Left kidney (tissue), 2 donors: Measurements from ENCODE around the gene LCP1. TPM values are rescaled to one million over a fixed set of nuclear protein-coding genes. Genes with fewer than 3 reads are reported as not detected.
"Not testable (repeated sequence)": the region's sequence is repeated elsewhere in the genome, so short reads cannot be mapped to it uniquely, and the experiment has no call there.

ENCODE experiments used
- DNase-seq: peaks from one replicate; pipeline ENCODE4 v3.0.0-alpha.2; 2013
- polyA plus RNA-seq: library from polyadenylated mRNA; unstranded; fragments of 120-200 nt; gene quantifications from one replicate; pipeline ENCODE4 v1.2.1, GENCODE V29; 2013; ENCODE audit not compliant: insufficient read length

The LCP1 gene
- polyA plus RNA-seq, 1 donor = 9.2 TPM

GRCh38 chr13:46183018-46183946 is 1.3 kb upstream of the LCP1 start:
- no peak for DNase-seq

DNA sequence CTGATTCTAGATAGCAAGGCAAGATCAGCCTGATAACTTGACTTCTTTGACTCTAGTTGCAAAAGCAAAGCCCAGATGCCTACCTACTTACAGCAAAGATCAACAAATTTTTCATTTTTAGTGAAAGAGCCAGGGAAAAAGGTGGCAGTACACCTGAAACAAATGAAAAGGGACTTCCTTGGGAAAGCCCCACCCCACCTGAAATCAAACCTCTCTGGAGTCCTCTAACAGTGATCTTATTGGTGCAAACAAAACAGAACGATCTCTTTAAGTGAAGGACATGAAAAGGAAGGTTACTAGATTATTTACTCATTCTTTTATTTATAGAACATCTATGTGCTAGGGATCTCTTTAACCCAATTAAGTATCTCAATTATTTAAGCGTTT is 507 bp upstream of the LCP1 start:
- no peak for DNase-seq

- DNase-seq = no peak
These were observed 569 bp downstream of the LCP1 start for GRCh38 chr13:46181377-46181839.

DNA sequence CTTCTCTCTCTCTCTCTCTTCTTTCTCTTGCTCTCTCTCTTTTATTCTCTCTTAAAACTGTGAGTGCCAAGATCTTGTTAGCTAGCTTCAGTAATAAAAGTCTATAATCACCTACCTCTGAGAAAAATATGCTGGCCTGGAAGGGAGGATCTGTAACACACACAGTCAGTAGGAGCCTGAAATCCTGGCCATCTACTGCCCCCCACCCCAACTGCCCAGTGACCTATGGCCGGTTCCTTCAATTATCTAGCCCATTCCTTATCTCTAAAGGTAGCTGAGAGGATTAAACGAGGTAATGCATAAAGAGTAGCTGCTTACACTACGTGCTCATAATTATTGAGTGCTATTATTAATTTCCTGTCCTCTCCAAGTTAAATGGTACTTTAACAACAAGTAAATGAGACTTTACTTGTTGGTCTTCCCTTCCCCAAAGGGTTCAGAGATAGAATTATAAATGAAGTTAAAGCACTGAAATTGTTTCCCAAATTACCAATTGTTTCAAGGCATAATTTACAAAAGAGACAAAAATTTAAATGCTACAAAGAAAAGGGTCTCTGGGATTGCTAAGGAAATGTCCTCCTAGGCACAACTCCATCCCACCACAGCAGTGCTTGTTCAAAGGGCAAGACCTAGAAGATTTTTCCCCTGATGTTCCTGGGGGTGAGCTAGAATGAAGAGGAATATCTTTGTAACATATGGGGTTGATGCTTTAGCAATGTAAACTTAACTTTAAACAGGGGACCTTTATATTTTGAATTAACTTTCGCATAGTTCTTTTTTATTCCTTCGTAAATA is 1.8 kb downstream of the LCP1 start:
- DNase-seq = no peak

DNA sequence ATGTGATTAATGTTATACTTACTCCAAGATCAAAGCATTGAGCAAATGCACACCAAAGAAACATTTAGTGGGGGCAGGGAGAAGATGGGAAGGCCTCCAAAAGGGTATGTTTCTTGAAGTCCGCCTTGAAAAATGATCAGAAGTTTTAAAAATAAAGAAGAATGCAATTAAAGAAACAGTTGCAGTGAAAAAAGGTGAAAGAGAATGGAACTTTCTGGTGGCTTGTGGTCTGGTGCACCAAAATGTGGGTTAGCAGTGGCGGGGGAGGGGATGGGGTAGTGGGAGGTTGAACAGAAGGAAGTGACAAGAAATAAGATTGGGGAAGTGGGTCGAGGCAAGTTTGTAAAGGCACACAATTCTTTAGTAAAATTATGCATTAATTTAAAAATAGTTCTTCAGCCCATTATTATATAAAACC is 2.5 kb downstream of the LCP1 start:
- DNase-seq = no peak

DNA sequence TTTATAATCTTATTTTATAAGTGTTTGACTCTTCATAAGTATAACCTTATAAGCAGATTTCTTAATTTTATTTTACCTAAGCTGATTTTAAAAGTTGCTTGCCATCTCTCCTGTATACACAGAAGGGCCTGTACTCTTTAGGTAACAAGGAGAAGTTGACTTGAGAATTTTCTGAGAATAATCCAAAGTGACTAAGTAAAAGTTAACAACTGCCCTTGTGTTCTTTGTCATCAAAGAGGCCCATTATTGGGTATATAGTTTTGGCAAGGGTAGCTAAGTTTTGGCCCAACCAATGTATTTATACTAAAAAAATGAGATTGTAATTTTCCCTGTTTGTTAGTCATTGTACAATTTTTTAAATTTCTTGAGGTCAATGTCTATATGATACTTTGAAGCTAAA is 3.2 kb downstream of the LCP1 start:
- DNase-seq = no peak

DNA sequence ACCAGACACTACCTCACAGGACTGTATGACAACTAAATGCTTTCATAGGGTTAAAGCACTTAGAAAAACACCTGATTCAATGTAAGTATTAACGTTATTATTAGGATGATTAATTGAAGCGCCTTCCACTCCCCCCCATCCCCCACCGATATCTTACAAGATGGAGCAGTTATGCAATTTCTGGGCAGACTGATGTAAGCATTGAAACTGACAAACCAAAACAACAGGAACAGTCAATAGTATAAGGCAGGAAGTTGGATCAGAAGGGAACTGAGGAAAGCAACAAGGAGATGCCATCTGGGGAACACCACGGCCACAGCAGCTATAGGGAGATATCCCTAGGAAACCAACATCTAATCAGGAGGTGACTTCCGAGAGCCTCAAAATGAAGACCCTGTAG is 3.8 kb downstream of the LCP1 start:
- no peak for DNase-seq

DNA sequence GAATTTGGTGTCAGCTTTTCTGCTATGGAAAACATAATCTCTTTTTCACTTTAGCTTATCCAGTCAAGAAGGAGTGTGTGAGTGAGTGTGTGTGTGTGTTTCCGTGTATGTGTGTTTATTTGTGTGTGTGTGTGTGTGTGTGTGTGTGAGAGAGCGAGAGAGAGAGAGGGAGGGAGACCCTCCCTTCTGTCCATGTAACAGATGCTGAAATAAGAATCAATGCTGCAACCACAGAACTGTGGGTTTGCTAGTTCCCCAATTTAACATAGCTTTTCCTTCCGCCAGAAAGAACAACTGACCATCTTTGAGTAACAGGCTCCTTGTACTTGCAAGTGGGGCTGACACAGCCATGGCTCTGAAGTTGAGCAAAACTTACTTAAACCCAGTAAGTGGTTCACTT is 5.2 kb downstream of the LCP1 start:
- DNase-seq = no peak

GRCh38 chr13:46173656-46174055 is 8.3 kb downstream of the LCP1 start:
- no peak for DNase-seq

GRCh38 chr13:46172531-46172991 is 9.4 kb downstream of the LCP1 start:
- no peak for DNase-seq

GRCh38 chr13:46171739-46172138 is 10.2 kb downstream of the LCP1 start:
- DNase-seq = no peak

GRCh38 chr13:46171217-46171616 is 10.8 kb downstream of the LCP1 start:
- DNase-seq = no peak

- no peak for DNase-seq
These were observed 11.3 kb downstream of the LCP1 start for GRCh38 chr13:46170687-46171086.

- no peak for DNase-seq
These were observed 11.7 kb downstream of the LCP1 start for GRCh38 chr13:46170268-46170667.

GRCh38 chr13:46169758-46170157 is 12.2 kb downstream of the LCP1 start:
- DNase-seq = no peak

- DNase-seq = no peak
These were observed 13.2 kb downstream of the LCP1 start for GRCh38 chr13:46168783-46169182.

- peak; percentile 47 for DNase-seq
These were observed 13.6 kb downstream of the LCP1 start for GRCh38 chr13:46168341-46168740.

- DNase-seq = no peak
These were observed 14.9 kb downstream of the LCP1 start for GRCh38 chr13:46166947-46167610.

DNA sequence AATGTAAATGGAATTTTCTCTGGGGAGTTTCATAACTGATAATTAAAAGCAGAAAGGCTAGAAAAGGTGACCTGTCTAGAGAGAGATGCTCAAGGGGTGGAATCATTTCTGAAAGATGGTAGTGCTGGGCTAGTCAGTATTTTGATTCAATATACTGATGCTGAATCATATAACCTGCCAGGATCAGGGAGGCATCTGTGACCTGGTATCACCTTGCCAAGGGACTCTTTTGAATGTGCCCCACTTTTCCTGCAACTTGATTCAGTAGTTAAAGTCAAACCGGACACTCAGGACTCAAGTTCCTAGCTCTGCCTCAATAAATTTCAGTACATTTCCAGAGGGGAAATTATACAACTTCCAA is 15.8 kb downstream of the LCP1 start:
- DNase-seq = no peak

- no peak for DNase-seq
These were observed 16.3 kb downstream of the LCP1 start for GRCh38 chr13:46165485-46166223.

DNA sequence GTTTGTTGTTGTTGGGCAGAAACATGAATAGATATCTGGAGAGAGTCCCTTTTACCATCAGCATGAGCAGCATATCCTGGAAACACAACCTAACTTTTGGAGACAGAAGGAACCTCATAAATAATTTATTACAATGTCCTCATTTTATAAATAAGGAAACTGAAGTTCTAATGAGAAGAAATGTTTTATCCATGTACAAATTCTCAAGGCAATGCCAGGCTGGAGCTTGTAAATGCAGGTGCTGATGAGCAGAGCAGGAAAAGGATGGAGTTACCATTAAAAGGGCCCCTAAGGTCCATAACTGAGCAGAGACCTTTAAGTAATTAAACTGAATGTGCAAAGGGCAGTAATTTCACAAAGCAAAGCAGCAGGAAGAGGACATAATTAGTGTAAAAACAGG is 17.3 kb downstream of the LCP1 start:
- DNase-seq = no peak

DNA sequence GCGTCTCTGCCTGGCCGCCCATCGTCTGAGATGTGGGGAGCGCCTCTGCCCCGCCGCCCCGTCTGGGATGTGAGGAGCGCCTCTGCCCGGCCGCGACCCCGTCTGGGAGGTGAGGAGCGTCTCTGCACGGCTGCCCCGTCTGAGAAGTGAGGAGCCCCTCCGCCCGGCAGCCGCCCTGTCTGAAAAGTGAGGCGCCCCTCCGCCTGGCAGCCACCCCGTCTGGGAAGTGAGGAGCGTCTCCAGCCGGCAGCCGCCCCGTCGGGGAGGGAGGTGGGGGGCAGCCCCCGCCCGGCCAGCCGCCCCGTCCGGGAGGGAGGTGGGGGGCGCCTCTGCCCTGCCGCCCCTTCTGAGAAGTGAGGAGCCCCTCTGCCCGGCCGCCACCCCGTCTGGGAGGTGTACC is 19.2 kb downstream of the LCP1 start:
- not testable (repeated sequence) for DNase-seq
